Measurements from ENCODE around the gene C1orf105. TPM values are rescaled to one million over a fixed set of nuclear protein-coding genes. Genes with fewer than 3 reads are reported as not detected.

C1orf105 gene
- total and polyA plus RNA-seq, 10 donors: not detected

GRCh38 chr1:172417557-172417956, 2.9 kb upstream of the C1orf105 start:
- intact Hi-C loops (cut with DNase I; ENCODE audit: low total_unique reads): no loop called here
- no peak for TF ChIP-seq POLR2AphosphoS5 (IDR thresholded peaks at IDR 0.05)

GRCh38 chr1:172421974-172422604, 1.6 kb downstream of the C1orf105 start:
- no peak for TF ChIP-seq POLR2A (IDR thresholded peaks at IDR 0.05)
- TF ChIP-seq, protein P1, sequence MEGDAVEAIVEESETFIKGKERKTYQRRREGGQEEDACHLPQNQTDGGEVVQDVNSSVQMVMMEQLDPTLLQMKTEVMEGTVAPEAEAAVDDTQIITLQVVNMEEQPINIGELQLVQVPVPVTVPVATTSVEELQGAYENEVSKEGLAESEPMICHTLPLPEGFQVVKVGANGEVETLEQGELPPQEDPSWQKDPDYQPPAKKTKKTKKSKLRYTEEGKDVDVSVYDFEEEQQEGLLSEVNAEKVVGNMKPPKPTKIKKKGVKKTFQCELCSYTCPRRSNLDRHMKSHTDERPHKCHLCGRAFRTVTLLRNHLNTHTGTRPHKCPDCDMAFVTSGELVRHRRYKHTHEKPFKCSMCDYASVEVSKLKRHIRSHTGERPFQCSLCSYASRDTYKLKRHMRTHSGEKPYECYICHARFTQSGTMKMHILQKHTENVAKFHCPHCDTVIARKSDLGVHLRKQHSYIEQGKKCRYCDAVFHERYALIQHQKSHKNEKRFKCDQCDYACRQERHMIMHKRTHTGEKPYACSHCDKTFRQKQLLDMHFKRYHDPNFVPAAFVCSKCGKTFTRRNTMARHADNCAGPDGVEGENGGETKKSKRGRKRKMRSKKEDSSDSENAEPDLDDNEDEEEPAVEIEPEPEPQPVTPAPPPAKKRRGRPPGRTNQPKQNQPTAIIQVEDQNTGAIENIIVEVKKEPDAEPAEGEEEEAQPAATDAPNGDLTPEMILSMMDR (IDR thresholded peaks at IDR 0.05 in 8 of 11, conservative IDR thresholded peaks at IDR 0.05 in 3 of 11): no peak
- no peak for TF ChIP-seq POLR2AphosphoS5 (IDR thresholded peaks at IDR 0.05)
- WGBS, 5 donors: 78 to 90% (median 86%) methylated on average over 5 of the region's 5 CpGs
- no peak overlapping the region for H3K27ac ChIP-seq
- H3K36me3 ChIP-seq: no peaks in the 10 kb centered on the region
- H3K27me3 ChIP-seq (replicated peaks in 1 of 7): no peaks in the 10 kb centered on the region
- no peak overlapping the region for H3K4me3 ChIP-seq
- intact Hi-C loops (cut with DNase I; ENCODE audit: low total_unique reads): no loop called here
- no peak for DNase-seq
- H3K9me3 ChIP-seq: no peaks in the 10 kb centered on the region
- H3K4me1 ChIP-seq: peaks cover 0 to 5% (median 2%) of the 10 kb centered on the region in 6 donors

More at GRCh38 chr1:172417557-172417956, 2.9 kb upstream of the C1orf105 start:
- WGBS, 5 donors: 90 to 97% (median 94%) methylated on average over 1 of the region's 1 CpG
- no peak overlapping the region for H3K27ac ChIP-seq
- DNase-seq: no peak
- H3K27me3 ChIP-seq (replicated peaks in 1 of 7): no peaks in the 10 kb centered on the region
- no peaks in the 10 kb centered on the region for H3K9me3 ChIP-seq
- no peaks in the 10 kb centered on the region for H3K4me1 ChIP-seq
- H3K4me3 ChIP-seq: no peak overlapping the region
- H3K36me3 ChIP-seq: no peaks in the 10 kb centered on the region

DNA sequence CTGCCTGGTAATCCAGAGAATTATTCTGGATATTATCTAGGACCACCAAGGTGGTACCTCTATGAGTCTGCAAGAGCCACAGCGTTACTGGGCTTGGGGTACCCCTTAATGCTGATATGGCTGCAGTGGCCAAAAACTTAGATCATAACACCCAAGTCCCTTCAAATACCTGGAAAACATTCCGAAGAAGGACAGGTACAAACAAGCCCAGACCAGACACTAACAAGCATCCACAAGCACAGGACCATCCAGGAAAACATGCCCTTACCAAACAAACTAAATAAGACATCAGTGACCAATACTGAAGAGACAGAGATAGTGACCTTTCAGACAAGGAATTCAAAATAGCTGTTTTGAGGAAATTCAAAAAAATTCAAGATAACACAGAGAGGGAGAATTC, 2.9 kb downstream of the C1orf105 start:
- Histone ChIP-seq H3K27me3 (replicated peaks in 1 of 7) (no peaks in the 10 kb centered on the region), H3K9me3 (no peaks in the 10 kb centered on the region), H3K4me3 (no peak overlapping the region), H3K36me3 (no peaks in the 10 kb centered on the region), H3K4me1 (peaks cover 0 to 14% (median 10%) of the 10 kb centered on the region in 6 donors), H3K27ac (no peak overlapping the region)
- intact Hi-C loops (cut with DNase I; ENCODE audit: low total_unique reads): no loop called here
- 94 to 98% (median 95%) methylated on average over 2 of the region's 2 CpGs for WGBS, 5 donors
- DNase-seq: no peak
- TF ChIP-seq POLR2A (IDR thresholded peaks at IDR 0.05) (no peak), POLR2AphosphoS5 (IDR thresholded peaks at IDR 0.05) (no peak)
- TF ChIP-seq, protein P1 (IDR thresholded peaks at IDR 0.05 in 8 of 11, conservative IDR thresholded peaks at IDR 0.05 in 3 of 11): no peak

GRCh38 chr1:172425339-172425738, 4.9 kb downstream of the C1orf105 start:
- no peak for DNase-seq
- Histone ChIP-seq H3K36me3 (no peaks in the 10 kb centered on the region), H3K4me1 (peaks cover 0 to 21% (median 10%) of the 10 kb centered on the region in 6 donors), H3K27ac (no peak overlapping the region), H3K27me3 (replicated peaks in 1 of 7) (no peaks in the 10 kb centered on the region), H3K4me3 (no peak overlapping the region), H3K9me3 (no peaks in the 10 kb centered on the region)
- no peak for TF ChIP-seq POLR2AphosphoS5 (IDR thresholded peaks at IDR 0.05)
- no peak for TF ChIP-seq POLR2A (IDR thresholded peaks at IDR 0.05)
- TF ChIP-seq, protein P1 (IDR thresholded peaks at IDR 0.05 in 8 of 11, conservative IDR thresholded peaks at IDR 0.05 in 3 of 11): no peak
- intact Hi-C loops (cut with DNase I; ENCODE audit: low total_unique reads): no loop called here
- WGBS, 5 donors: 90 to 97% (median 91%) methylated on average over 3 of the region's 3 CpGs

All from spleen (tissue), 11 donors.